T-cell (primary cell): Measurements from ENCODE around the gene AQP3. TPM values are rescaled to one million over a fixed set of nuclear protein-coding genes. Genes with fewer than 3 reads are reported as not detected.

ENCODE experiments used
- ATAC-seq, 4 experiments: fragments of 200-7000 bp in 3 of 4; fragments of 150-1000 bp in 1 of 4; cut with Tn5 transposase; replicated peaks in 1 of 4; 1 replicate in 3 of 4; 2 replicates in 1 of 4; pipeline ENCODE4 v1.10.0; 2021; ENCODE audit warnings: moderate library complexity in 3 of 4, mild to moderate bottlenecking in 2 of 4, moderate number of reproducible peaks in 1 of 4
- CTCF ChIA-PET, 2 donors: fragments of 300-600 bp; sonication (Branson Sonifier 250); formaldehyde crosslinking; loops; one replicate each; lab custom pipeline; 2022; ENCODE audit warnings: antibody characterized with exemption in 2 of 2; lab: Charles Lee
- POLR2A ChIA-PET, 2 donors: fragments of 300-600 bp; sonication (Branson Sonifier 250); formaldehyde crosslinking; loops; one replicate each; lab custom pipeline; 2022; ENCODE audit warnings: antibody characterized with exemption in 2 of 2; lab: Charles Lee
- DNase-seq, 35 experiments: peaks; one replicate each; pipeline versions ENCODE4 v3.0.0 to v3.0.0-alpha.2; 2013 to 2023
- H3K27ac ChIP-seq: one replicate; pipeline ENCODE4 v1.5.1; 2013; ENCODE audit warnings: low read length
- H3K27me3 ChIP-seq, 2 experiments: replicated peaks in 1 of 2; 1 replicate in 1 of 2; 2 replicates in 1 of 2; pipeline versions ENCODE4 v1.6.1 to v1.7.0; 2013; ENCODE audit warnings: low read length in 1 of 2, mixed read lengths in 1 of 2; ENCODE audit not compliant: control insufficient read depth in 2 of 2, insufficient read depth in 2 of 2; ENCODE audit errors: extremely low read depth in 1 of 2
- H3K36me3 ChIP-seq, 2 donors: 1 replicate in 1 of 2; 2 replicates in 1 of 2; pipeline versions ENCODE4 v1.6.1 to v1.7.0; 2013; ENCODE audit warnings: low read length in 1 of 2; ENCODE audit not compliant: control insufficient read depth in 2 of 2, insufficient read depth in 1 of 2; ENCODE audit errors: extremely low read depth in 1 of 2
- H3K4me1 ChIP-seq, 2 experiments: 1 replicate in 1 of 2; 2 replicates in 1 of 2; pipeline versions ENCODE4 v1.6.1 to v1.7.0; 2013; ENCODE audit warnings: low read length in 2 of 2, mixed read lengths in 1 of 2; ENCODE audit not compliant: insufficient read depth in 2 of 2, control insufficient read depth in 1 of 2; ENCODE audit errors: extremely low read depth in 1 of 2
- H3K4me3 ChIP-seq, 2 donors: 1 replicate in 1 of 2; 2 replicates in 1 of 2; pipeline versions ENCODE4 v1.5.1 to v1.7.0; 2013; ENCODE audit warnings: mild to moderate bottlenecking in 2 of 2, low read length in 1 of 2, moderate library complexity in 1 of 2; ENCODE audit not compliant: control insufficient read depth in 1 of 2; ENCODE audit errors: extremely low read depth in 1 of 2
- H3K9me3 ChIP-seq: 2 replicates; pipeline ENCODE4 v1.7.0; 2013
- H3K27ac Mint-ChIP-seq, 2 donors: one replicate each; pipeline ENCODE4 v1.8.0; 2020 to 2021; ENCODE audit warnings: mild to moderate bottlenecking in 2 of 2, mixed read lengths in 2 of 2
- H3K27me3 Mint-ChIP-seq, 2 donors: one replicate each; pipeline ENCODE4 v1.8.0; 2021 to 2022; ENCODE audit warnings: mixed read lengths in 2 of 2
- H3K36me3 Mint-ChIP-seq: one replicate; pipeline ENCODE4 v1.8.0; 2021; ENCODE audit warnings: mixed read lengths
- H3K4me1 Mint-ChIP-seq, 3 donors: one replicate each; pipeline ENCODE4 v1.8.0; 2020 to 2022; ENCODE audit warnings: mixed read lengths in 3 of 3, mild to moderate bottlenecking in 1 of 3
- H3K4me3 Mint-ChIP-seq, 3 donors: one replicate each; pipeline ENCODE4 v1.8.0; 2020 to 2022; ENCODE audit warnings: mild to moderate bottlenecking in 3 of 3, mixed read lengths in 3 of 3, moderate library complexity in 3 of 3
- H3K9me3 Mint-ChIP-seq, 3 donors: one replicate each; pipeline ENCODE4 v1.8.0; 2020 to 2022; ENCODE audit warnings: mixed read lengths in 3 of 3
- WGBS: methylation state at CpG from one replicate; pipeline ENCODE4 v1.1.5; 2013; ENCODE audit warnings: missing lambda C conversion rate; ENCODE audit not compliant: insufficient coverage; 5-methylcytosine and 5-hydroxymethylcytosine counted together
- total RNA-seq, 35 experiments: library from RNA in 6 of 35; stranded (reverse) in 6 of 35; fragments of 120-200 nt in 1 of 35; gene quantifications; one replicate each; pipeline versions ENCODE4 v1.2.1 to v1.2.4 and lab custom pipeline; 2013 to 2026

AQP3 gene
- total RNA-seq, 5 donors from 2014 or later (not counting 1 experiment from before 2014, with no cell fraction given) = 85.7 to 130 (median 111) TPM

- Histone ChIP-seq H3K27ac (peak overlapping the region; percentile 83), H3K27me3 (no peaks in the 10 kb centered on the region), H3K4me1 (peaks cover 30 to 55% of the 10 kb centered on the region in 2 experiments), H3K9me3 (no peaks in the 10 kb centered on the region), H3K4me3 (peak overlapping the region in 1 of 2 donors; percentile 10), H3K36me3 (no peaks in the 10 kb centered on the region)
- WGBS = 82% methylated on average over 5 of the region's 13 CpGs
- Mint-ChIP-seq H3K27me3 (no peaks in the 10 kb centered on the region), H3K9me3 (no peaks in the 10 kb centered on the region), H3K4me1 (peaks cover 48 to 53% (median 51%) of the 10 kb centered on the region in 3 donors), H3K27ac (peak overlapping the region; percentile 99 to 100), H3K36me3 (no peaks in the 10 kb centered on the region), H3K4me3 (peak overlapping the region; percentile 63 to 70 (median 70))
- no peak for DNase-seq
- no peak for ATAC-seq
- ChIA-PET POLR2A (interaction anchor here (0.6 to 0.8 kb wide), 3 partner anchors 43 to 58 kb away, joined by 3 to 5 read pairs (median 3); partner anchors contain the start of gene NOL6 (in 1 of the 2)), CTCF (interaction anchor here (0.5 to 2.6 kb wide), 16 partner anchors 12 to 125 kb away, joined by 3 to 27 read pairs (median 6); partner anchors contain the start of genes AQP3 (in 2 of the 2), NFX1 (in 1 of the 2) and NOL6 (in 1 of the 2))
Measured at GRCh38 chr9:33414889-33415500, 32.4 kb downstream of the AQP3 start.

DNA sequence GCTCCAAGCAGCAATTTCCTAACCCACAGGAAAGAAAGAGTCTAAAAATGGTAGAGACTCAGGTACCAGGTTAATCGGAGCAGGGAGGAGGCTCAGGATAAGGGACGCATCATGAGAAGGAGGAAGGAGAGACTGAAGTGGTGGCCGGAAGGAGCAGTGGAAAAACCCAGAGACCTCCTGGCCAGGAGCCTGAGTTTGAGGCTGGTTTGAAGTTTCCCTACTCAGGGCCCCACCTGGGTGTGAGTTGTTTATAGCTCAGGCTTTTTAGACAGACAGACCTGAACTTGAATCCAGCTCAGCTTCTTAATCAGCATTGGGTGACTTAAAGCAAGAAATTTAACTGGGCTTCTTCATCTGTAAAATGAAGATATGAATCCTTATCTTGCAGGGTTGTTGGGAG, 33.1 kb downstream of the AQP3 start:
- peak overlapping the region; percentile 99 to 100 for H3K27ac Mint-ChIP-seq
- no peak overlapping the region for H3K4me3 ChIP-seq
- CTCF ChIA-PET = interaction anchor here (0.7 to 2.6 kb wide), 7 partner anchors 9 to 52 kb away, joined by 3 to 27 read pairs (median 12); partner anchors contain the start of gene AQP3 (in 2 of the 2)
- H3K9me3 Mint-ChIP-seq = no peaks in the 10 kb centered on the region
- H3K27me3 ChIP-seq = no peaks in the 10 kb centered on the region
- peak overlapping the region; percentile 83 for H3K27ac ChIP-seq
- no peaks in the 10 kb centered on the region for H3K36me3 Mint-ChIP-seq
- POLR2A ChIA-PET = interaction anchor here in 1 of 2 donors (0.6 kb wide), 2 partner anchors 34 to 45 kb away, joined by 4 to 5 read pairs; no protein-coding TSS in a partner anchor
- WGBS = 41% methylated on average over 2 of the region's 3 CpGs
- DNase-seq (peak in 2 of 35 experiments; percentile 15 to 34), ATAC-seq (no peak)
- no peaks in the 10 kb centered on the region for H3K9me3 ChIP-seq
- peaks cover 30 to 55% of the 10 kb centered on the region in 2 experiments for H3K4me1 ChIP-seq
- peak overlapping the region in 1 of 3 donors; percentile 63 for H3K4me3 Mint-ChIP-seq
- no peaks in the 10 kb centered on the region for H3K27me3 Mint-ChIP-seq
- H3K36me3 ChIP-seq = no peaks in the 10 kb centered on the region
- peaks cover 48 to 50% (median 50%) of the 10 kb centered on the region in 3 donors for H3K4me1 Mint-ChIP-seq

- Mint-ChIP-seq H3K4me1 (peaks cover 6% of the 10 kb centered on the region in 3 donors), H3K4me3 (no peak overlapping the region), H3K9me3 (no peaks in the 10 kb centered on the region), H3K27me3 (no peaks in the 10 kb centered on the region), H3K27ac (peak overlapping the region in 1 of 2 donors; percentile 22), H3K36me3 (no peaks in the 10 kb centered on the region)
- H3K36me3 ChIP-seq = no peaks in the 10 kb centered on the region
- ATAC-seq (no peak), DNase-seq (no peak)
- H3K27ac ChIP-seq = no peak overlapping the region
- H3K9me3 ChIP-seq = no peaks in the 10 kb centered on the region
- H3K4me3 ChIP-seq = no peak overlapping the region
- CTCF ChIA-PET = interaction anchor here in 1 of 2 donors (0.7 kb wide), 1 partner anchor 58 kb away, joined by 5 read pairs; no protein-coding TSS in a partner anchor
- POLR2A ChIA-PET = no interaction called here
- H3K4me1 ChIP-seq = peaks cover 0 to 6% of the 10 kb centered on the region in 2 experiments
- 86% methylated on average over 5 of the region's 5 CpGs for WGBS
- H3K27me3 ChIP-seq = no peaks in the 10 kb centered on the region
Measured at GRCh38 chr9:33408087-33408486, 39.3 kb downstream of the AQP3 start.

DNA sequence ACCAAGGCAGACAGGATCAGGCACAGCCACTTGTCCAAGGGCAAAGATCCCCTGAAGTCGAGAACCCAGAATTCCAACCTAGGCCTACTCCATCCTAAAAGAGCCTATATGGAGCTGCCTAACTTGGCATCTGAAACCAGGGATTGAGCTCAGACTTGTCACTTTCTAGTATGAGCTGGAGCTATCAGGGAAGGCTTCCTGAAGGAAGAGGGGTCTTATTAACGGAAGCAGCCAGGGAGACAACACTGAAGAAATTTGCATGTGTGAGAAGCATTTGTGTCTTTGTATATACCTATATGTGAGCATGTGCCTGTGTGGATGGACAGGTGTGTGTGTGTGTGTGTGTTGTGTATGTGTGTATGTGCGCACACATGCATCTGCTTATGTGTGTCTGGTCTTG, 40.3 kb downstream of the AQP3 start:
- Histone ChIP-seq H3K27ac (no peak overlapping the region), H3K36me3 (no peaks in the 10 kb centered on the region), H3K9me3 (no peaks in the 10 kb centered on the region), H3K4me3 (no peak overlapping the region), H3K27me3 (no peaks in the 10 kb centered on the region), H3K4me1 (peaks cover 0 to 7% of the 10 kb centered on the region in 2 experiments)
- DNase-seq (no peak), ATAC-seq (no peak)
- POLR2A ChIA-PET = interaction anchor here in 1 of 2 donors (0.7 kb wide), 1 partner anchor 120 kb away, joined by 3 read pairs; no protein-coding TSS in a partner anchor
- CTCF ChIA-PET = interaction anchor here (0.7 to 1.0 kb wide), 4 partner anchors 46 to 67 kb away, joined by 3 to 5 read pairs (median 4); partner anchors contain the start of gene NOL6 (in 1 of the 2)
- peak overlapping the region in 1 of 2 donors; percentile 76 for H3K27ac Mint-ChIP-seq
- WGBS = 75% methylated on average over 1 of the region's 3 CpGs
- H3K36me3 Mint-ChIP-seq = no peaks in the 10 kb centered on the region
- H3K4me3 Mint-ChIP-seq = no peak overlapping the region
- H3K27me3 Mint-ChIP-seq = peaks cover 0 to 1% of the 10 kb centered on the region in 2 donors
- peaks cover 6 to 7% (median 6%) of the 10 kb centered on the region in 3 donors for H3K4me1 Mint-ChIP-seq
- H3K9me3 Mint-ChIP-seq = no peaks in the 10 kb centered on the region

- ChIA-PET CTCF (interaction anchor here (0.6 to 3.6 kb wide), 5 partner anchors 9 to 69 kb away, joined by 4 to 27 read pairs (median 5); partner anchors contain the start of genes AQP3 (in 1 of the 2) and NOL6 (in 1 of the 2)), POLR2A (interaction anchor here (0.7 to 1.0 kb wide), 2 partner anchors 68 to 69 kb away, joined by 4 to 5 read pairs; partner anchors contain the start of gene NOL6 (in 1 of the 2))
- Histone ChIP-seq H3K4me1 (peaks cover 0 to 7% of the 10 kb centered on the region in 2 experiments), H3K4me3 (no peak overlapping the region), H3K27ac (no peak overlapping the region), H3K9me3 (no peaks in the 10 kb centered on the region), H3K27me3 (no peaks in the 10 kb centered on the region), H3K36me3 (no peaks in the 10 kb centered on the region)
- peak overlapping the region; percentile 20 to 68 for H3K27ac Mint-ChIP-seq
- ATAC-seq (no peak), DNase-seq (no peak)
- 90% methylated on average over 1 of the region's 4 CpGs for WGBS
- peaks cover 0 to 1% of the 10 kb centered on the region in 2 donors for H3K27me3 Mint-ChIP-seq
- H3K4me3 Mint-ChIP-seq = no peak overlapping the region
- no peaks in the 10 kb centered on the region for H3K36me3 Mint-ChIP-seq
- H3K4me1 Mint-ChIP-seq = peaks cover 6 to 7% (median 6%) of the 10 kb centered on the region in 3 donors
- no peaks in the 10 kb centered on the region for H3K9me3 Mint-ChIP-seq
Measured at GRCh38 chr9:33404788-33405362, 42.5 kb downstream of the AQP3 start.
